Smooth muscle cell (in vitro differentiated cells): ENCODE results near the gene CHST6. TPM values are rescaled to one million over a fixed set of nuclear protein-coding genes. Genes with fewer than 3 reads are reported as not detected.

Source experiments
- DNase-seq: peaks from one replicate; lab custom pipeline; 2025; ENCODE audit not compliant: unreplicated experiment; lab: John Stamatoyannopoulos, UW
- H2AFZ ChIP-seq: fragments of 200-600 bp; sonication (generic); 2 replicates; pipeline ENCODE4 v1.6.0; 2016; ENCODE audit warnings: antibody characterized with exemption, low read depth, mild to moderate bottlenecking
- H3F3A ChIP-seq: fragments of 200-600 bp; sonication (generic); 2 replicates; pipeline ENCODE4 v1.6.0; 2017; ENCODE audit warnings: antibody characterized with exemption, low read depth
- H3K27ac ChIP-seq: fragments of 200-600 bp; sonication (generic); 2 replicates; pipeline ENCODE4 v1.5.1; 2016; ENCODE audit warnings: low read depth, mild to moderate bottlenecking
- H3K27me3 ChIP-seq: fragments of 200-600 bp; sonication (generic); 2 replicates; pipeline ENCODE4 v1.6.1; 2016; ENCODE audit warnings: low read depth, mild to moderate bottlenecking
- H3K36me3 ChIP-seq: fragments of 200-600 bp; sonication (generic); 2 replicates; pipeline ENCODE4 v1.5.1; 2016; ENCODE audit warnings: low read depth
- H3K4me1 ChIP-seq: fragments of 200-600 bp; sonication (generic); 2 replicates; pipeline ENCODE4 v1.5.1; 2016; ENCODE audit warnings: low read depth
- H3K4me2 ChIP-seq: fragments of 200-600 bp; sonication (generic); 2 replicates; pipeline ENCODE4 v1.6.0; 2016; ENCODE audit warnings: mild to moderate bottlenecking
- H3K4me3 ChIP-seq: fragments of 200-600 bp; sonication (generic); 2 replicates; pipeline ENCODE4 v1.5.1; 2016; ENCODE audit warnings: mild to moderate bottlenecking
- H3K79me2 ChIP-seq: fragments of 200-600 bp; sonication (generic); 2 replicates; pipeline ENCODE4 v1.6.0; 2016; ENCODE audit warnings: low read depth, mild to moderate bottlenecking
- H3K9ac ChIP-seq: fragments of 200-600 bp; sonication (generic); 2 replicates; pipeline ENCODE4 v1.6.0; 2016; ENCODE audit warnings: low read depth
- H3K9me3 ChIP-seq: fragments of 200-600 bp; sonication (generic); replicated peaks from 2 replicates; pipeline ENCODE4 v1.5.1; 2016; ENCODE audit warnings: low read depth
- H4K20me1 ChIP-seq: fragments of 200-600 bp; sonication (generic); 2 replicates; pipeline ENCODE4 v1.6.0; 2016; ENCODE audit warnings: low read depth
- CTCF ChIP-seq: fragments of 200-600 bp; sonication (generic); IDR thresholded peaks from 2 replicates; pipeline ENCODE4 v1.5.1; 2017; ENCODE audit warnings: borderline replicate concordance, mild to moderate bottlenecking, antibody characterized with exemption; ENCODE audit not compliant: insufficient read depth, poor library complexity, severe bottlenecking
- WGBS: methylation state at CpG from one replicate; pipeline ENCODE4 v1.1.7; 2016; ENCODE audit warnings: low lambda C conversion rate; 5-methylcytosine and 5-hydroxymethylcytosine counted together
- polyA plus RNA-seq: library from polyadenylated mRNA; unstranded; fragments of >200 nt; fragmentation: Nextera tagmentation; extraction: Ambion mirVana; gene quantifications from 2 replicates; pipeline ENCODE4 v1.2.1, GENCODE V29; 2016
- total RNA-seq: library from RNA; depleted of rRNA; stranded (reverse); fragments of >200 nt; gene quantifications from 2 replicates; pipeline ENCODE4 v1.2.3, GENCODE V29; 2014

Gene CHST6
- total and polyA plus RNA-seq, 2 experiments from 2014 or later, result 2.0 to 2.6 TPM

DNA sequence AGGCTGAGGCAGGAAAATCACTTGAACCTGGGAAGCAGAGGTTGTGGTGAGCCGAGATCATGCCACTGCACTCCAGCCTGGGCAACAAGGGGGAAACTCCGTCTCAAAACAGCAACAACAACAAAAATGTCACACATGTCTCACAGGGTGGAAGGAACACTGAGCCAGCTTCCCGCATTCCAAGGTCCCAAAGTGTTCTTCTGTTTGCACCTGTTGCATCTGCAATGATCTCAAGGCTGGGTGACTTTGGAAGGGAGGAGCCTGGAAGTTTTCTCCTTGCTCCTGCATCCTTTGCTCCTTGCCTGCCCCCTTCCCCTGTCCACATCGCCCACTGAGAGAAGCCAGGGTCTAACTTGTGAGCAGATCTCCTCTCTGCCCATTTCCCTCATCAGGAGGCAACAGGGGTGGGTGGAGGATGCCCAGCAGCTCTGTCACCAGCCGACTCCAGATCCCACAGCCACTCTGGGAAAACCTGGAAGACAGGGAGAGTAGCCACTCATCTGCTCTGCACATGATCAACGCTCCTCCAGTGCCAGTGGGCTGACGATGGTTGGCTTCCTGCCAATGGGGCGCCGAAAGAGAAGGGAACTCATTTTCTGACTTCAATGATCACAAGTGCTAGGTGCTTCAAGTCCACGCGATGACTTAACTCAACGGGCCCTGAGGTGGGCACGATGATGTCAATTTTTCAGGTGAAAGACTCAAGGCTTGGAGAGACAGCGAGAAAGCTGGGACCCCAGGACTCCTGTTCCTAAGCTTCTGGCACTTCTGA lies 12.6 kb downstream of the CHST6 start:
- Histone ChIP-seq H3K27ac (peak overlapping the region; percentile 35), H3F3A (no peaks in the 10 kb centered on the region), H3K4me2 (no peak overlapping the region), H3K4me1 (no peaks in the 10 kb centered on the region), H3K4me3 (no peak overlapping the region), H3K9ac (no peak overlapping the region), H3K36me3 (no peaks in the 10 kb centered on the region), H2AFZ (no peak overlapping the region), H4K20me1 (no peaks in the 10 kb centered on the region), H3K27me3 (no peaks in the 10 kb centered on the region), H3K9me3 (no peaks in the 10 kb centered on the region), H3K79me2 (no peaks in the 10 kb centered on the region)
- DNase-seq, result no peak
- no peak for TF ChIP-seq CTCF
- 87% methylated on average over 14 of the region's 14 CpGs for whole genome bisulfite sequencing

- Histone ChIP-seq H4K20me1 (no peaks in the 10 kb centered on the region), H3K4me2 (no peak overlapping the region), H3K36me3 (no peaks in the 10 kb centered on the region), H3K27me3 (no peaks in the 10 kb centered on the region), H3K9ac (no peak overlapping the region), H3K79me2 (no peaks in the 10 kb centered on the region), H3K4me3 (no peak overlapping the region), H3F3A (no peaks in the 10 kb centered on the region), H2AFZ (no peak overlapping the region), H3K9me3 (no peaks in the 10 kb centered on the region), H3K27ac (no peak overlapping the region), H3K4me1 (no peaks in the 10 kb centered on the region)
- no peak for DNase-seq
- WGBS, result 97% methylated on average over 7 of the region's 7 CpGs
- TF ChIP-seq CTCF, result no peak
Measured at GRCh38 chr16:75481475-75481874, 13.8 kb downstream of the CHST6 start.

GRCh38 chr16:75479421-75479990 lies 15.7 kb downstream of the CHST6 start:
- Histone ChIP-seq H3K9me3 (no peaks in the 10 kb centered on the region), H4K20me1 (no peaks in the 10 kb centered on the region), H3K4me2 (no peak overlapping the region), H3K79me2 (no peaks in the 10 kb centered on the region), H3K4me3 (no peak overlapping the region), H3K9ac (no peak overlapping the region), H3K36me3 (no peaks in the 10 kb centered on the region), H2AFZ (no peak overlapping the region), H3K4me1 (no peaks in the 10 kb centered on the region), H3K27ac (no peak overlapping the region), H3F3A (no peaks in the 10 kb centered on the region), H3K27me3 (no peaks in the 10 kb centered on the region)
- TF ChIP-seq CTCF, result no peak
- DNase-seq, result no peak
- WGBS, result 96% methylated on average over 40 of the region's 47 CpGs
